Lower leg skin (tissue), 3 donors: ENCODE data around the gene APC.

Experiments used
- POLR2A ChIP-seq, 2 donors: fragments of 450-650 bp; IDR thresholded peaks; one replicate each; pipeline ENCODE4 v1.6.1; 2016 to 2017; ENCODE audit warnings: antibody characterized with exemption in 2 of 2, mild to moderate bottlenecking in 1 of 2, moderate library complexity in 1 of 2
- TF ChIP-seq, protein P1 (sequence below), 3 donors: fragments of 450-650 bp; IDR thresholded peaks; one replicate each; pipeline ENCODE4 v1.5.1; 2016; ENCODE audit warnings: antibody characterized with exemption in 3 of 3, mild to moderate bottlenecking in 3 of 3, moderate library complexity in 2 of 3

DNA sequence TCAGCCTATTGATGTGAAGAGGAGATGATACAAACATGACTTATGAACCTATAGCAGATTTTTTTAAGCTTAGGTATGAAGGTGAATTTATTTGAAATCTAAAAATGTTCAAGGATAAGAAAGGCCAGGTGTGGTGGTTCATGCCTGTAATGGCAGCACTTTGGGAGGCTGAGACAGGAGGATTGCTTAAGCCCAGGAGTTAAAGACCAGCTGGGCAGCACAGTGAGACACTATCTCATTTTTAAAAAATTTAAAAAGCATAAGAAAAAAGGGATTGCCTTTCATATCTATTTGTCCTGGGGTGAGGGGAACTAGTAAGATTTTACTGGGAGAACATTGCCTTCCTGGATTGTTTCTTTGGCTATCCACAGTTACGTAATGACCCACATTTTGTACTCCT is 82.6 kb downstream of the APC start:
- TF ChIP-seq, protein P1, sequence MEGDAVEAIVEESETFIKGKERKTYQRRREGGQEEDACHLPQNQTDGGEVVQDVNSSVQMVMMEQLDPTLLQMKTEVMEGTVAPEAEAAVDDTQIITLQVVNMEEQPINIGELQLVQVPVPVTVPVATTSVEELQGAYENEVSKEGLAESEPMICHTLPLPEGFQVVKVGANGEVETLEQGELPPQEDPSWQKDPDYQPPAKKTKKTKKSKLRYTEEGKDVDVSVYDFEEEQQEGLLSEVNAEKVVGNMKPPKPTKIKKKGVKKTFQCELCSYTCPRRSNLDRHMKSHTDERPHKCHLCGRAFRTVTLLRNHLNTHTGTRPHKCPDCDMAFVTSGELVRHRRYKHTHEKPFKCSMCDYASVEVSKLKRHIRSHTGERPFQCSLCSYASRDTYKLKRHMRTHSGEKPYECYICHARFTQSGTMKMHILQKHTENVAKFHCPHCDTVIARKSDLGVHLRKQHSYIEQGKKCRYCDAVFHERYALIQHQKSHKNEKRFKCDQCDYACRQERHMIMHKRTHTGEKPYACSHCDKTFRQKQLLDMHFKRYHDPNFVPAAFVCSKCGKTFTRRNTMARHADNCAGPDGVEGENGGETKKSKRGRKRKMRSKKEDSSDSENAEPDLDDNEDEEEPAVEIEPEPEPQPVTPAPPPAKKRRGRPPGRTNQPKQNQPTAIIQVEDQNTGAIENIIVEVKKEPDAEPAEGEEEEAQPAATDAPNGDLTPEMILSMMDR (IDR thresholded peaks at IDR 0.05): no peak
- no peak for TF ChIP-seq POLR2A (IDR thresholded peaks at IDR 0.05)
